Fibroblast of lung (primary cell): ENCODE measurements around the gene TMEM258. TPM values are rescaled to one million over a fixed set of nuclear protein-coding genes. Genes with fewer than 3 reads are reported as not detected.
A peak's percentile ranks its signal among the peaks of the same experiment; 100 is the strongest.

Experiments used
- DNase-seq, 2 donors: peaks; one replicate each; pipeline versions ENCODE4 v3.0.0 to v3.0.0-alpha.2; 2010; ENCODE audit warnings: low read depth in 2 of 2
- H2AFZ ChIP-seq: 2 replicates; pipeline ENCODE4 v1.5.1; 2012; ENCODE audit warnings: low read length, control low read depth, inconsistent platforms
- H3K27ac ChIP-seq: 2 replicates; pipeline ENCODE4 v1.5.1; 2011; ENCODE audit warnings: low read length, control low read depth; ENCODE audit not compliant: insufficient read depth
- H3K27me3 ChIP-seq: 2 replicates; pipeline ENCODE4 v1.5.1; 2011; ENCODE audit warnings: mild to moderate bottlenecking, low read length; ENCODE audit not compliant: control insufficient read depth, insufficient read depth
- H3K36me3 ChIP-seq: 2 replicates; pipeline ENCODE4 v1.5.1; 2011; ENCODE audit warnings: low read length; ENCODE audit not compliant: control insufficient read depth, insufficient read depth
- H3K4me1 ChIP-seq: 2 replicates; pipeline ENCODE4 v1.5.1; 2011; ENCODE audit warnings: low read length; ENCODE audit not compliant: control insufficient read depth, insufficient read depth; ENCODE audit errors: extremely low read depth
- H3K4me2 ChIP-seq: 2 replicates; pipeline ENCODE4 v1.5.1; 2011; ENCODE audit warnings: low read length, control low read depth; ENCODE audit not compliant: insufficient read depth; ENCODE audit errors: extremely low read depth
- H3K4me3 ChIP-seq, 4 experiments: fragments of 200-600 bp in 1 of 4; sonication (generic) in 1 of 4; replicated peaks in 1 of 4; 2 replicates each; pipeline ENCODE4 v1.5.1; 2011 to 2016; ENCODE audit warnings: low read length in 4 of 4, low read depth in 3 of 4, mild to moderate bottlenecking in 3 of 4, control low read depth in 2 of 4, inconsistent platforms in 1 of 4, mixed read lengths in 1 of 4; ENCODE audit not compliant: insufficient read depth in 1 of 4; ENCODE audit errors: control extremely low read depth in 1 of 4
- H3K79me2 ChIP-seq: 2 replicates; pipeline ENCODE4 v1.5.1; 2012; ENCODE audit warnings: mild to moderate bottlenecking, low read length, inconsistent platforms; ENCODE audit not compliant: control insufficient read depth, insufficient read depth
- H3K9ac ChIP-seq: 2 replicates; pipeline ENCODE4 v1.5.1; 2011; ENCODE audit warnings: mild to moderate bottlenecking, low read length, control low read depth; ENCODE audit not compliant: insufficient read depth
- H3K9me3 ChIP-seq: 2 replicates; pipeline ENCODE4 v1.5.1; 2012; ENCODE audit warnings: low read depth, low read length; ENCODE audit not compliant: control insufficient read depth, insufficient read depth
- H4K20me1 ChIP-seq: 2 replicates; pipeline ENCODE4 v1.5.1; 2011; ENCODE audit warnings: low read length; ENCODE audit not compliant: control insufficient read depth, insufficient read depth; ENCODE audit errors: extremely low read depth
- EZH2 ChIP-seq: IDR thresholded peaks from 2 replicates; pipeline ENCODE4 v1.5.1; 2012; ENCODE audit warnings: low read length, control low read depth, mild to moderate bottlenecking; ENCODE audit errors: missing control alignments
- polyA plus RNA-seq, 2 donors: library from polyadenylated mRNA; depleted of rRNA in 1 of 2; stranded (reverse) in 1 of 2; unstranded in 1 of 2; fragments of >200 nt; gene quantifications; 2 replicates each; pipeline ENCODE4 v1.2.1, GENCODE V29; 2011 to 2012; ENCODE audit warnings: missing spikeins in 1 of 2
- total RNA-seq: library from RNA; depleted of rRNA; stranded (reverse); fragments of >200 nt; gene quantifications from 2 replicates; pipeline ENCODE4 v1.2.1, GENCODE V29; 2014
- TF ChIP-seq, protein P1 (sequence below), 2 donors: IDR thresholded peaks in 1 of 2; conservative IDR thresholded peaks in 1 of 2; 1 replicate in 1 of 2; 2 replicates in 1 of 2; pipeline ENCODE4 v1.5.1; 2011 to 2012; ENCODE audit warnings: low read length in 2 of 2, control low read depth in 1 of 2, inconsistent platforms in 1 of 2, low read depth in 1 of 2, mild to moderate bottlenecking in 1 of 2

Gene TMEM258
- total and polyA plus RNA-seq, 2 donors (not counting 1 experiment from before 2014, with no cell fraction given): 173 to 245 TPM

GRCh38 chr11:61769946-61770683 lies 22.3 kb downstream of the TMEM258 start:
- H3K4me2 ChIP-seq: no peak overlapping the region
- H2AFZ ChIP-seq: no peak overlapping the region
- no peak overlapping the region for H3K9ac ChIP-seq
- H4K20me1 ChIP-seq: no peaks in the 10 kb centered on the region
- no peak for DNase-seq
- H3K4me3 ChIP-seq: no peak overlapping the region
- no peak overlapping the region for H3K27ac ChIP-seq
- H3K79me2 ChIP-seq: no peaks in the 10 kb centered on the region
- H3K4me1 ChIP-seq: no peaks in the 10 kb centered on the region
- TF ChIP-seq, protein P1, sequence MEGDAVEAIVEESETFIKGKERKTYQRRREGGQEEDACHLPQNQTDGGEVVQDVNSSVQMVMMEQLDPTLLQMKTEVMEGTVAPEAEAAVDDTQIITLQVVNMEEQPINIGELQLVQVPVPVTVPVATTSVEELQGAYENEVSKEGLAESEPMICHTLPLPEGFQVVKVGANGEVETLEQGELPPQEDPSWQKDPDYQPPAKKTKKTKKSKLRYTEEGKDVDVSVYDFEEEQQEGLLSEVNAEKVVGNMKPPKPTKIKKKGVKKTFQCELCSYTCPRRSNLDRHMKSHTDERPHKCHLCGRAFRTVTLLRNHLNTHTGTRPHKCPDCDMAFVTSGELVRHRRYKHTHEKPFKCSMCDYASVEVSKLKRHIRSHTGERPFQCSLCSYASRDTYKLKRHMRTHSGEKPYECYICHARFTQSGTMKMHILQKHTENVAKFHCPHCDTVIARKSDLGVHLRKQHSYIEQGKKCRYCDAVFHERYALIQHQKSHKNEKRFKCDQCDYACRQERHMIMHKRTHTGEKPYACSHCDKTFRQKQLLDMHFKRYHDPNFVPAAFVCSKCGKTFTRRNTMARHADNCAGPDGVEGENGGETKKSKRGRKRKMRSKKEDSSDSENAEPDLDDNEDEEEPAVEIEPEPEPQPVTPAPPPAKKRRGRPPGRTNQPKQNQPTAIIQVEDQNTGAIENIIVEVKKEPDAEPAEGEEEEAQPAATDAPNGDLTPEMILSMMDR (conservative IDR thresholded peaks at IDR 0.05 in 1 of 2, IDR thresholded peaks at IDR 0.05 in 1 of 2; ENCODE audit: low read depth in 1 of 2, low read length in 2 of 2): no peak
- TF ChIP-seq EZH2: no peak
- H3K36me3 ChIP-seq: no peaks in the 10 kb centered on the region
- H3K27me3 ChIP-seq: no peaks in the 10 kb centered on the region
- H3K9me3 ChIP-seq: no peaks in the 10 kb centered on the region

DNA sequence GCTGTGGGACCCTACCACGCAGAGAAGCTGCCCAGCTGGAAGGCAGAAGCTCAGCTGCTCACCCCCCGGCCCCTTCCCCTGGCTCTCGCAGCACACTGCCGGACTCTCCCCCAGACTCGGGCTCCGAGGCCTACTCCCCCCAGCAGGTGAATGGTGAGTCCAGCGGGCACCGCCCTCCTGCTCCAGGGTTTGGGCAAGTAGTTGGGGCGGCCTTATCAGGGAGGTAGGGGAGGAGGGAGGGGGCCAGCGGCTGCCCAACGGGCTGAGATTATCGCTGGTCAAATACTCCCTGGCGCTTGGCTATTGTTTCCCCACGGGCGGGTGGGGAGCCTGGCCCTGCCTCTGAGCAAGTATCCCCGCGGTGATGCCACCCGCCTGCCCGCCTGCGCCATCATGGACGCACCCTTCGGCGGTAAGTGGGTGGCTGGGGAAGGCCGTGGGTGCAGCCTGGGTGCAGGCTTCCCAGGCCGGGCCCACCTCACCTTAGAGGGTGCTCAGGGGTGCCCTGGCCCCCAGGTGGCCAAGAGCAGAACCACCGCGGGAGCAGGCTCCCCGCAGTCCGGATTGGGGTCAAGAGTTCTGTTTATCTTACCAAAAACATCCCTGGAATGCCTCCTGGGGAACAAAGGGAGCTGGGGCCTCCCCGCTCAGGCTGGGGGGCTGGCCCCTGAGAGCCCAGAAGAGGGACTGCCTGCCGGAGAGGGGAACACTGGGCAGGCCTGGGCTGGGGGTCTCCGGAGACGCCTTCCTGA lies 23.1 kb downstream of the TMEM258 start:
- Histone ChIP-seq H3K4me1 (no peaks in the 10 kb centered on the region), H3K27me3 (no peaks in the 10 kb centered on the region), H3K79me2 (no peaks in the 10 kb centered on the region), H3K9me3 (no peaks in the 10 kb centered on the region), H3K4me2 (no peak overlapping the region), H4K20me1 (no peaks in the 10 kb centered on the region), H3K27ac (no peak overlapping the region), H3K36me3 (no peaks in the 10 kb centered on the region), H2AFZ (no peak overlapping the region), H3K4me3 (no peak overlapping the region), H3K9ac (no peak overlapping the region)
- DNase-seq: peak; percentile 24 to 50
- TF ChIP-seq EZH2: no peak
- TF ChIP-seq, protein P1 (conservative IDR thresholded peaks at IDR 0.05 in 1 of 2, IDR thresholded peaks at IDR 0.05 in 1 of 2; ENCODE audit: low read depth in 1 of 2, low read length in 2 of 2): peak; percentile 9 to 38

DNA sequence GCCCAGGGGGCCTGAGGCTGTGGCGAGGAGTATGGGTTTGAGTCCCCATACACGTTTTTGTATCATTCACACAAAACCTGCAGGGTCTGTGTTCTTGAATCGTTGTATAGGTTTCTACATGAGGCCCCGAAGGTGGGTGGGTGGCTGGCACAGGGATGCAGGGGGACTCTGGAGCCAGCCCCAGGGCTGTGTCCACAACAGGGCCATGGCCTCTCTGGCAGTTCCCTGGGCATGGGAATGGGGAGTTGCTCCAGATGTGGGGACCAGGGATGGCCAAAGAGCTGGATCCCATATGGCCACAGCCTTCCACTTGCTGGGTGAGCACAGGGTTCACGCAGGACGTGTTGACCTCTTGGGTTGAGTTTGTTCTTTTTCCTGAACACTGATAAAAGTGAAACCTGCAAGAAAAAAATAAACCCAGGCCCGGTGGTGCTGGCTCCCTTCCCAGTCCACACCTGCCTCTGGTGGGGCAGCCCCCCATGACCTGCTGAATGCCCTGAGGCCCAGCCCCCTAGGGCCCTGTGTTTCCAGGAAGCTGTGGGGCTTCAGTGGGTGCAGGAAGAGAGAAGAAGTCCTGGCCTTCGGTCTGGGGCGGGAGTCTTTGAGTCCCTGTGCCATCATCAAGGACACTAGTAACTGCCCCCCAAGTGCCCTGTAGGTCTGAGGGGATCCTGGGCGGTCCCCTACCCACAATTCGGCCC lies 23.9 kb downstream of the TMEM258 start:
- H3K27me3 ChIP-seq: no peaks in the 10 kb centered on the region

More for the DNA sequence above, 23.9 kb downstream of the TMEM258 start:
- Histone ChIP-seq H3K27ac (no peak overlapping the region), H2AFZ (no peak overlapping the region), H3K9me3 (no peaks in the 10 kb centered on the region), H4K20me1 (no peaks in the 10 kb centered on the region), H3K4me3 (no peak overlapping the region), H3K4me1 (no peaks in the 10 kb centered on the region), H3K4me2 (no peak overlapping the region), H3K36me3 (no peaks in the 10 kb centered on the region), H3K9ac (no peak overlapping the region), H3K79me2 (no peaks in the 10 kb centered on the region)
- DNase-seq: no peak
- TF ChIP-seq, protein P1 (conservative IDR thresholded peaks at IDR 0.05 in 1 of 2, IDR thresholded peaks at IDR 0.05 in 1 of 2; ENCODE audit: low read depth in 1 of 2, low read length in 2 of 2): no peak
- no peak for TF ChIP-seq EZH2
